Aorta (tissue), 5 donors: ENCODE data around the gene CCNH. TPM values are rescaled to one million over a fixed set of nuclear protein-coding genes. Genes with fewer than 3 reads are reported as not detected.

Source experiments
- ATAC-seq: fragments of 200-7000 bp; cut with Tn5 transposase; one replicate; pipeline ENCODE4 v1.9.1; 2022; ENCODE audit warnings: moderate library complexity; ENCODE audit not compliant: low FRiP score
- DNase-seq, 2 donors: peaks; one replicate each; pipeline ENCODE4 v3.0.0-alpha.2; 2020
- H3K27ac ChIP-seq, 2 donors: one replicate each; pipeline ENCODE4 v1.5.1; 2013; ENCODE audit warnings: low read length in 2 of 2, mild to moderate bottlenecking in 2 of 2, moderate library complexity in 2 of 2, control low read depth in 1 of 2, inconsistent platforms in 1 of 2, low read depth in 1 of 2
- H3K27me3 ChIP-seq, 2 donors: one replicate each; pipeline ENCODE4 v1.6.1; 2013; ENCODE audit warnings: control low read depth in 1 of 2, low read length in 1 of 2, mild to moderate bottlenecking in 1 of 2, moderate library complexity in 1 of 2; ENCODE audit not compliant: insufficient read depth in 2 of 2, control insufficient read depth in 1 of 2
- H3K36me3 ChIP-seq, 2 donors: one replicate each; pipeline ENCODE4 v1.6.1; 2013; ENCODE audit warnings: control low read depth in 1 of 2, low read length in 1 of 2, mild to moderate bottlenecking in 1 of 2; ENCODE audit not compliant: insufficient read depth in 2 of 2, control insufficient read depth in 1 of 2
- H3K4me1 ChIP-seq, 2 donors: one replicate each; pipeline ENCODE4 v1.6.1; 2013; ENCODE audit warnings: low read length in 2 of 2, control low read depth in 1 of 2, mild to moderate bottlenecking in 1 of 2, moderate library complexity in 1 of 2; ENCODE audit not compliant: insufficient read depth in 2 of 2, control insufficient read depth in 1 of 2
- H3K4me3 ChIP-seq, 2 donors: one replicate each; pipeline ENCODE4 v1.5.1; 2013; ENCODE audit warnings: low read length in 2 of 2, control low read depth in 1 of 2, mild to moderate bottlenecking in 1 of 2
- H3K9me3 ChIP-seq: one replicate; pipeline ENCODE4 v1.6.1; 2013; ENCODE audit warnings: mild to moderate bottlenecking, low read length; ENCODE audit not compliant: control insufficient read depth
- WGBS, 2 donors: extraction: QIAGEN DNeasy Blood & Tissue Kit; methylation state at CpG; one replicate each; pipeline ENCODE4 v1.1.7; 2013; 5-methylcytosine and 5-hydroxymethylcytosine counted together
- intact Hi-C, 2 donors: fragments of 100-400 bp; cut with DNase I; formaldehyde crosslinking; loops; one replicate each; pipeline versions ENCODE4 v1.14.2 to v1.15.0; 2022
- polyA plus RNA-seq, 2 donors: library from polyadenylated mRNA; stranded (reverse); fragments of 200-250 nt; gene quantifications; one replicate each; pipeline ENCODE4 v1.2.3, GENCODE V29; 2013
- total RNA-seq, 2 donors: library from RNA; stranded (reverse); fragmentation: NEBNext Ultra II Directional; extraction: Animal tissue kit (Norgen Biotek cat#: 25700); gene quantifications; one replicate each; pipeline ENCODE4 v1.2.1, GENCODE V29; 2021
- donor health status: healthy with polysubstance abuse.
- donor health status: Bipolar disorder and iron deficiency.
- donor health status: DM: no; HTN: no; CAD: no.
- donor health status: DM: no; HTN: no; CAD: no.
- donor health status: DM: yes; HTN: yes; CAD: no.

The CCNH gene
- total and polyA plus RNA-seq, 4 donors = 23.0 to 96.9 (median 59.4) TPM

DNA sequence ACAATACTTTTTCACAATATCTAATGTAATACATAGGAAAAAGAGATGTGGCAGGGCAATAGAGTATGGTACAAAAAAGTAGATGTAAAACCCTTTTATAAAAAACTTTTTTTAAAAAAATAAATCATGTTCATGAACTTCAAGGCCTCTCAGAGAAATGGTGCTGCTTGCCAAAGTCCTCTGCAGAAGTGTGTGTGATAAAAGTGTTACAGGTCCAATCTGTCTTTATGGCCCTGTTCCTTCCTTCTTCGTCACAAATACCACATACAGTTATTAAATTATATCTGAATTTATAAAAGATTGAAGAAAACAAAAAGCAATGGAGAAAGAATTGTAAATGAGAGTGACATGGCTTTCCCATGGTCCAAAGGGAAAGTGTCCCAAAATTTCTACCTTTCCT is 21.7 kb upstream of the CCNH start:
- Histone ChIP-seq H3K36me3 (no peaks in the 10 kb centered on the region), H3K27me3 (no peaks in the 10 kb centered on the region), H3K9me3 (no peaks in the 10 kb centered on the region), H3K4me1 (no peaks in the 10 kb centered on the region), H3K27ac (no peak overlapping the region), H3K4me3 (no peak overlapping the region)
- intact Hi-C loops = no loop called here
- ATAC-seq = no peak
- 60 to 79% methylated on average over 1 of the region's 1 CpG for WGBS, 2 donors
- no peak for DNase-seq

GRCh38 chr5:87433945-87434344 is 21.2 kb upstream of the CCNH start:
- H3K4me1 ChIP-seq = no peaks in the 10 kb centered on the region
- ATAC-seq = no peak
- no peak overlapping the region for H3K27ac ChIP-seq
- intact Hi-C loops = no loop called here
- no peaks in the 10 kb centered on the region for H3K27me3 ChIP-seq
- H3K4me3 ChIP-seq = no peak overlapping the region
- H3K36me3 ChIP-seq = no peaks in the 10 kb centered on the region
- H3K9me3 ChIP-seq = no peaks in the 10 kb centered on the region
- whole genome bisulfite sequencing, 2 donors = 67 to 86% methylated on average over 1 of the region's 1 CpG
- DNase-seq = no peak

DNA sequence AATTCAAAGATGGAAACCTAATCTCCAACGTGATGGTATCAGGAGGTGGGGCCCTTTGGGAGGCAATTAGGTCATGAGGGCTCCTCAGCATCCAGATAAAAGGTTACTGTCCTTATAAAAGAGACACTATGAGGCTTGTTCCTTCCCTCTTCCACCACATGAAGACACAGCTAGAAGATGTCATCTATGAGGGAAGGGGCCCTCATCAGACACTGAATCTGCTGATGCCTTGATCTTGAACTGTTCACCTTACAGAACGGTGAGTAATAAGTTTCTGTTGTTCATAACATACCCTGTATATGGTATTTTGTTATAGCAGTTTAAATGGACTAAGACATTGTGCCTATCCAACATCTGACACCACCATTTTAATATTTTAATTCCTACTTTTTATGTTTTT is 19.7 kb upstream of the CCNH start:
- Histone ChIP-seq H3K4me1 (no peaks in the 10 kb centered on the region), H3K36me3 (no peaks in the 10 kb centered on the region), H3K27me3 (no peaks in the 10 kb centered on the region), H3K9me3 (no peaks in the 10 kb centered on the region), H3K4me3 (no peak overlapping the region), H3K27ac (no peak overlapping the region)
- WGBS, 2 donors = 46 to 55% methylated on average over 2 of the region's 2 CpGs
- intact Hi-C loops = no loop called here
- ATAC-seq (no peak), DNase-seq (no peak)

- Histone ChIP-seq H3K9me3 (no peaks in the 10 kb centered on the region), H3K4me1 (no peaks in the 10 kb centered on the region), H3K27ac (no peak overlapping the region), H3K27me3 (no peaks in the 10 kb centered on the region), H3K36me3 (no peaks in the 10 kb centered on the region), H3K4me3 (no peak overlapping the region)
- ATAC-seq (no peak), DNase-seq (no peak)
- intact Hi-C loops = no loop called here
These were observed 18.2 kb upstream of the CCNH start for GRCh38 chr5:87430863-87431457.

GRCh38 chr5:87423755-87424154 is 11.0 kb upstream of the CCNH start:
- H3K9me3 ChIP-seq = no peaks in the 10 kb centered on the region
- H3K27ac ChIP-seq = no peak overlapping the region
- WGBS, 2 donors = 81 to 85% methylated on average over 1 of the region's 1 CpG
- no peaks in the 10 kb centered on the region for H3K4me1 ChIP-seq
- H3K27me3 ChIP-seq = no peaks in the 10 kb centered on the region
- intact Hi-C loops = no loop called here
- no peaks in the 10 kb centered on the region for H3K36me3 ChIP-seq
- H3K4me3 ChIP-seq = no peak overlapping the region
- no peak for ATAC-seq
- DNase-seq = no peak

DNA sequence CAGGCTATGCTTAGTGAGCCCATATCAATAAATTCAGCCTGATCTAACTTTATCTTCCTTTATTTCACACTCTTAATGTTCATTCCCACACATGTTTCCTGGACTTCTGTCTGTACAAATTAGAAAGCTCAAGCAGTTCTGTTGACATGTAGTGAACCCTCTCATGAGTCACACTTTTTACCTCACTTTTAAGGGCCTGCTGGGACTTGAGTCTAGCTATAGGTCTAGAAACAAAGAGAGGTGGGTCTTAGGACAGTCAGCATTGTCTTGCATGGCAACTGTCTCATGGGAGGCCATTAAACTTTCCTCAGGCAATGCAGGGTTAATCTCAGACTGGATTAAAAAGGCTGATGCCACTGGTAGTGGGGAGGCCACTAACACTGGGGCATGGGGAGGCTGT is 8.6 kb upstream of the CCNH start:
- intact Hi-C loops = no loop called here
- ATAC-seq = no peak
- no peak for DNase-seq

GRCh38 chr5:87418506-87418905 is 5.8 kb upstream of the CCNH start:
- no peaks in the 10 kb centered on the region for H3K4me1 ChIP-seq
- H3K4me3 ChIP-seq = no peak overlapping the region
- no peaks in the 10 kb centered on the region for H3K27me3 ChIP-seq
- ATAC-seq (no peak), DNase-seq (no peak)
- no peaks in the 10 kb centered on the region for H3K9me3 ChIP-seq
- intact Hi-C loops = loop anchor here in 1 of 2 donors (10.0 kb wide), 2 partner anchors 726 to 1266 kb away; no protein-coding TSS in a partner anchor
- H3K36me3 ChIP-seq = no peaks in the 10 kb centered on the region
- no peak overlapping the region for H3K27ac ChIP-seq

More for the DNA sequence above, 8.6 kb upstream of the CCNH start:
- Histone ChIP-seq H3K4me1 (no peaks in the 10 kb centered on the region), H3K27me3 (no peaks in the 10 kb centered on the region), H3K36me3 (no peaks in the 10 kb centered on the region), H3K4me3 (no peak overlapping the region), H3K9me3 (no peaks in the 10 kb centered on the region), H3K27ac (no peak overlapping the region)

DNA sequence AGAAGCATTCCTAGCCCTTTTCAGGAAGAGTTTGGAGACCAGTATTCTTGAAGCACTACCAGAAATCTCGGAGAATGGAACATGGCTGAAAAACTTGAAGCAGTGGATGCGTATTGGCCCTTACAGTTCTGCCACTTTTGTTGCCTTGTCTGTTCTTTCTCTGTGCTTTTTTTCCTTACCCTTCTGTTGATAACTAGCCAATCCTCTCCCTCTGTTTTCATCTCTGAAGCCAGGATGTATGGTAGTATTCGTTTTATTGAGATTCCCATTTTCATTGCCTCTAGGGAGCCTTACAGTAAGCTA is 564 bp upstream of the CCNH start:
- Histone ChIP-seq H3K9me3 (no peaks in the 10 kb centered on the region), H3K4me1 (peaks cover 0 to 1% of the 10 kb centered on the region in 2 donors), H3K36me3 (no peaks in the 10 kb centered on the region), H3K27me3 (no peaks in the 10 kb centered on the region), H3K27ac (peak overlapping the region; percentile 33 to 47), H3K4me3 (peak overlapping the region; percentile 35 to 65)
- 50 to 52% methylated on average over 3 of the region's 3 CpGs for WGBS, 2 donors
- ATAC-seq (no peak), DNase-seq (no peak)
- intact Hi-C loops = loop anchor here in 1 of 2 donors (5.0 to 10.0 kb wide), 3 partner anchors 732 to 1272 kb away; partner anchors contain the start of gene COX7C

- peak; percentile 68 for ATAC-seq
- Histone ChIP-seq H3K36me3 (no peaks in the 10 kb centered on the region), H3K4me3 (peak overlapping the region; percentile 52 to 58), H3K9me3 (no peaks in the 10 kb centered on the region), H3K4me1 (peaks cover 0 to 1% of the 10 kb centered on the region in 2 donors), H3K27ac (peak overlapping the region; percentile 31 to 98), H3K27me3 (no peaks in the 10 kb centered on the region)
- peak in 1 of 2 donors; percentile 51 for DNase-seq
- 0% methylated on average over 29 of the region's 29 CpGs for WGBS, 2 donors
- intact Hi-C loops = loop anchor here in 1 of 2 donors (1.0 to 10.0 kb wide), 4 partner anchors 144 to 1273 kb away; partner anchors contain the start of gene COX7C
These were observed 629 bp downstream of the CCNH start for GRCh38 chr5:87411973-87412629.
